Panc1 (cell line): ENCODE data around the gene TMEM150A. TPM values are rescaled to one million over a fixed set of nuclear protein-coding genes. Genes with fewer than 3 reads are reported as not detected.

Experiments used
- ATAC-seq: fragments of 200-7000 bp; cut with Tn5 transposase; 2 replicates; pipeline ENCODE4 v1.9.1; 2020; ENCODE audit warnings: mild to moderate bottlenecking, moderate library complexity
- BruUV-seq: library from RNA; stranded (reverse); fragments of 400-500 nt; replicated peaks from 2 replicates; lab custom pipeline; 2021; lab: Mats Ljungman, UMichigan
- CTCF ChIA-PET: fragments of 300-600 bp; sonication (Branson Sonifier 250); formaldehyde crosslinking; loops from one replicate; lab custom pipeline; 2022; ENCODE audit warnings: antibody characterized with exemption; lab: Charles Lee
- POLR2A ChIA-PET: fragments of 300-600 bp; sonication (Branson Sonifier 250); formaldehyde crosslinking; loops from one replicate; lab custom pipeline; 2022; ENCODE audit warnings: antibody characterized with exemption; lab: Charles Lee
- DNase-seq: peaks from one replicate; pipeline ENCODE4 v3.0.0-alpha.2; 2010; ENCODE audit warnings: low read depth, low spot score
- H3K27ac ChIP-seq: 2 replicates; pipeline ENCODE4 v1.5.1; 2011; ENCODE audit warnings: mild to moderate bottlenecking, low read length, inconsistent platforms
- H3K27me3 ChIP-seq: fragments of 200-500 bp; sonication (Bioruptor generic); 2 replicates; pipeline ENCODE4 v1.6.0; 2014; ENCODE audit warnings: low read length, inconsistent platforms; ENCODE audit not compliant: control insufficient read depth, insufficient read depth
- H3K36me3 ChIP-seq: fragments of 200-500 bp; sonication (Bioruptor generic); 2 replicates; pipeline ENCODE4 v1.5.1; 2014; ENCODE audit warnings: inconsistent platforms, mild to moderate bottlenecking, low read length, moderate library complexity; ENCODE audit not compliant: control insufficient read depth, insufficient read depth
- H3K4me1 ChIP-seq: 2 replicates; pipeline ENCODE4 v1.5.1; 2011; ENCODE audit warnings: inconsistent platforms, mild to moderate bottlenecking, low read length, moderate library complexity; ENCODE audit not compliant: control insufficient read depth, insufficient read depth
- H3K4me3 ChIP-seq, 2 experiments: 2 replicates each; pipeline ENCODE4 v1.5.1; 2011 to 2012; ENCODE audit warnings: low read depth in 2 of 2, low read length in 2 of 2, mild to moderate bottlenecking in 2 of 2, inconsistent platforms in 1 of 2, moderate library complexity in 1 of 2
- H3K9me3 ChIP-seq: fragments of 200-500 bp; sonication (Bioruptor generic); 2 replicates; pipeline ENCODE4 v1.5.1; 2014; ENCODE audit warnings: low read depth, mild to moderate bottlenecking, inconsistent platforms, low read length, moderate library complexity; ENCODE audit not compliant: control insufficient read depth, insufficient read depth
- CTCF ChIP-seq: fragments of 450-650 bp; IDR thresholded peaks from 2 replicates; pipeline ENCODE4 v1.5.1; 2017; ENCODE audit warnings: mild to moderate bottlenecking
- POLR2AphosphoS5 ChIP-seq: IDR thresholded peaks from 2 replicates; pipeline ENCODE4 v1.6.1; 2012; ENCODE audit warnings: mild to moderate bottlenecking, low read depth, low read length, moderate library complexity
- REST ChIP-seq, 2 experiments: IDR thresholded peaks; 2 replicates each; pipeline ENCODE4 v1.6.1; 2011 to 2012; ENCODE audit warnings: low read depth in 2 of 2, control low read depth in 1 of 2, low read length in 1 of 2, mild to moderate bottlenecking in 1 of 2, moderate library complexity in 1 of 2; ENCODE audit not compliant: insufficient read depth in 1 of 2
- SIN3A ChIP-seq: IDR thresholded peaks from 2 replicates; pipeline ENCODE4 v1.6.1; 2012; ENCODE audit warnings: low read depth, mild to moderate bottlenecking, low read length, moderate library complexity, borderline replicate concordance; ENCODE audit not compliant: insufficient read depth
- TCF7L2 ChIP-seq: IDR thresholded peaks from 2 replicates; pipeline ENCODE4 v1.6.1; 2011; ENCODE audit warnings: mild to moderate bottlenecking, low read depth, low read length, inconsistent platforms
- in situ Hi-C: cut with HindIII; loops from 2 replicates; pipeline ENCODE4 v1.10.0; 2016; ENCODE audit warnings: low sequenced_read_pairs, low pct_unique_long_range_greater_than_20kb
- intact Hi-C: fragments of 100-400 bp; cut with micrococcal nuclease; formaldehyde crosslinking; loops from one replicate; pipeline ENCODE4 v1.10.0; 2022; ENCODE audit not compliant: unreplicated experiment
- total RNA-seq: library from RNA; stranded (reverse); gene quantifications from one replicate; pipeline ENCODE4 v1.2.1, GENCODE V29; 2021; ENCODE audit not compliant: unreplicated experiment

The TMEM150A gene
- total RNA-seq, 1 experiment from 2014 or later: 30.4 TPM

DNA sequence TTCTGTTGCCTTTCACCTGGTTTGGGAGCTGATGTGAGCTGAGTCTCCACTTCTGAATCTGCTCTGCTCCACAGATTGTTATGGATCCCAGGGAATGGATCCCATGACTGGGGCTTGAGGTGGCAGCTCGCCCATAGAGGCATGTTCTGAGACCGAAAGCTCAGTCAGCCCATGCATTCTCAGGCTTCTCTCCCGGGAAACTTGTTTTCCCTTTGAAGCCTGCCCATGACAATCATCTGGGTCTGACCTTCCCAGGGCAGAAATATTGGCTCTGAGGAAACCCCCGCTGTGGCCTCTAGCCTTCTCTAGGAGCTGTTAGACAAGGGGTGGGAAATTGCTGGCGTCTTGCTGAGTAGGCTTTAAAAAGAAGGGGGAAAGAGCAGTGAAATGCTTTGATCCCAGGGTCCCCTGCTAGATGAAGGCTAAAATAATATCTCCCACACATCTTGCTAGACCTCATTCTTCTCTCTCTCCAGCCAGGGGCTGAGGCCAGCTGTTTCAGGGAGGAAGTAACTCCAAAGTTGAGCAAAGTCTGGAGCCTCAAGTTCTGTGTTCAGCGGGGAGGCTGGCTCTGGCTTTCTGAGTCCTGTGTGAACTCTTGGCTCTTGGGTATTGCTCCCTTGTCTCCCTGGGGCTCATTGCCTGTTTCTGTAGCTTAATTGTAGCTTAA, 23.1 kb downstream of the TMEM150A start:
- DNase-seq (no peak), ATAC-seq (no peak)
- ChIA-PET POLR2A (interaction anchor here (0.7 kb wide), 2 partner anchors 16 to 25 kb away, joined by 4 read pairs; no protein-coding TSS in a partner anchor), CTCF (no interaction called here)
- TSS peak; percentile 83 for BruUV-seq
- no peak for TF ChIP-seq POLR2AphosphoS5
- no peak for TF ChIP-seq CTCF
- TF ChIP-seq REST (IDR thresholded peaks at IDR 0.05; ENCODE audit: insufficient read depth in 1 of 2, low read depth in 2 of 2, low read length in 1 of 2): no peak
- TF ChIP-seq SIN3A: no peak
- TF ChIP-seq TCF7L2: no peak
- H3K36me3 ChIP-seq: no peaks in the 10 kb centered on the region
- no peaks in the 10 kb centered on the region for H3K9me3 ChIP-seq
- no peaks in the 10 kb centered on the region for H3K27me3 ChIP-seq
- intact Hi-C loops: no loop called here
- H3K4me1 ChIP-seq: peaks cover 32% of the 10 kb centered on the region
- in situ Hi-C loops: no loop called here
- peak overlapping the region; percentile 89 for H3K27ac ChIP-seq
- peak overlapping the region in 1 of 2 experiments; percentile 66; a peak in 2 of 4 replicates for H3K4me3 ChIP-seq

GRCh38 chr2:85578243-85579180, 24.0 kb downstream of the TMEM150A start:
- ATAC-seq (peak; percentile 52), DNase-seq (no peak)
- no peak for TF ChIP-seq CTCF
- no peak for TF ChIP-seq POLR2AphosphoS5
- no peak for TF ChIP-seq REST (IDR thresholded peaks at IDR 0.05; ENCODE audit: insufficient read depth in 1 of 2, low read depth in 2 of 2, low read length in 1 of 2)
- TF ChIP-seq SIN3A: no peak
- no peak for TF ChIP-seq TCF7L2
- in situ Hi-C loops (no loop called here), intact Hi-C loops (no loop called here)
- peaks cover 27% of the 10 kb centered on the region for H3K4me1 ChIP-seq
- POLR2A ChIA-PET: interaction anchor here (0.6 kb wide), 1 partner anchor 9 kb away, joined by 3 read pairs; no protein-coding TSS in a partner anchor
- CTCF ChIA-PET: no interaction called here
- H3K9me3 ChIP-seq: no peaks in the 10 kb centered on the region
- H3K4me3 ChIP-seq: peak overlapping the region; percentile 49 to 66
- H3K27ac ChIP-seq: peak overlapping the region; percentile 89
- H3K27me3 ChIP-seq: no peaks in the 10 kb centered on the region
- BruUV-seq: no TSS peak
- H3K36me3 ChIP-seq: no peaks in the 10 kb centered on the region
